HG02759 (cell line): ENCODE data around the gene PCGF2.
"Not testable (repeated sequence)": the region's sequence is repeated elsewhere in the genome, so short reads cannot be mapped to it uniquely, and the experiment has no call there.

ENCODE experiments used
- ATAC-seq: cut with Tn5 transposase; IDR thresholded peaks from one replicate; pipeline ENCODE4 v1.9.1; 2021; ENCODE audit warnings: mild to moderate bottlenecking, moderate library complexity; ENCODE audit not compliant: unreplicated experiment

The PCGF2 gene

GRCh38 chr17:38738007-38738662 lies 10.0 kb downstream of the PCGF2 start:
- ATAC-seq = no peak

DNA sequence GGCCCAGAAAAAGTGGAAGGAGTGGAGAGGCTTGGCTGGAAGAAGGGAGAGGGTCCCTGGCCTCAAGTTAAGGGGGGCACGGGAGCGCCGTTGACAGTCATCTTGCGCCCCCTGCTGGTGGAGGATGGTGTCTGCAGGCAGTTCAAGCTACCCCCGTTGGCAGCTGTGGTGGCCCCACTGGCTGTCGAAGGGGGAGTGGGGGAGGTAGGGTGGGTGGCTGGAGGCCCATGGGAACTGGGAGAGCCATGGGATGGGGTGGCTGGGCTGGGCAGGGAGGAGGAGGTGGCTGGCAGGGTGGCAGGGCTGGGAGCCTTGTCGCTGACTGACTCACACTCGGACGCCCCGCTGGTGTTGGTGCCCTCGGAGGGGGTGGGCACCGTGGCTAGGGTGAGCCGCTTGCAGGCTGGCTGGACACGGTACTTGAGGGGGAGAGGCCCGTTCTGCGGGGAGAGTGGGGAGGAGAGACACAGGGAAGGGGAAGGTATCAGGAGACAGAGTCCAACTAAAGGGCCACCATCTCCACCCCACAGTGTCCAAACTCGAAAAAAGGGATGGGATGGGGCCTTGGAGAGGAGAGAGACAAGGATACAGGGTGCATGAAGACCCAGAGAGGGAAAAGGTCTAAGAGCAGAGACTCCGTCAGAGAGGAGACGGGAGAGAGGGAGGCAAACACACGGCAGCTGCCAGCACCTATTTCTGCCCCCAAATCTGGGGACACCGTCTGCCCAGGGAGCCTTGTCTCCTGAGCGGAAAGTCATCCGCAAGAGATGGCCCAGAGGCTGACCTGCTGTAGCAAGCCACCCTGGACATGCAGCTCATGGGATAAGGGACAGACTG lies 12.8 kb downstream of the PCGF2 start:
- no peak for ATAC-seq

- ATAC-seq = no peak
Observed at GRCh38 chr17:38733982-38734973, 13.9 kb downstream of the PCGF2 start.

- no peak for ATAC-seq
Observed at GRCh38 chr17:38733282-38733981, 14.7 kb downstream of the PCGF2 start.

DNA sequence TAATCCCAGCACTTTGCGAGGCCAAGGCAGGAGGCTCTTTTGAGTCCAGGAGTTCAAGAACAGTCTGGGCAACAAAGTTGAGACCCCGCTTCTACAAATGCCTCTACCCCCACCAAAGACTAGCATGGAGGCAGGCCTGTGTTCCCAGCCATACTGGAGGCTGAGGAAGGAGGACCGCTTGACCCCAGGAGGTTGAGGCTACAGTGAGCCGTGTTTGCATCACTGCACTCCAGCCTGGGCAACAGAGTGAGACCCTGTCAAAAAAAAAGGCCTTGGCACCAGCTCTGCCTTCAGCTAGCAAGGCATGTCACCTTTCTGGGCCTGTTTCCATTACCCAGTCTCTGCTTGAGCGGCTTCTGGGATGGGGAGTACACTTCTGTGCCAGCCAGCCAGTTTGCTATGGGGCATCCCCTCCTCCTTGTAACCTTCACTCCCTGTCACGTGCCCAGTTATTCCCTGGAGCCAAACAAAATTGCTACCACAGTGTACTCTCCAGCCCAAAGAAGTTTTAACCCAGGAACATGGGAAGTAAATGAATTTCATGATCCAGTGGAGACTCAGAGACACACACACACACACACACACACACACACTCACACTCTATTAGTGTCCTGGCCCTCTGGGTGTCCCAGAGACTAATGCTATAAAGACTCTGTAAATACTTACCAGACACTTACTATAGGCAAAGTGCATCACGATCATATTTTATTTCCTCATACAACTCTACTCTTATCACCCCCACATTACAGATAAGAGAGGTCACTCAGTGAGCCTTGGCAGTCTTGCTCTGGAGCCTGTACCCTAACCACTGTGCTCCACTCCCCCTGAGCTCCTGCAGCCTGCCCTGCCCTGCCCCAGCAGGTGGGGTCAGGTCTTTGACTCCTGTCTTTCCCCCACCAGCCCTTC lies 15.5 kb downstream of the PCGF2 start:
- no peak for ATAC-seq

DNA sequence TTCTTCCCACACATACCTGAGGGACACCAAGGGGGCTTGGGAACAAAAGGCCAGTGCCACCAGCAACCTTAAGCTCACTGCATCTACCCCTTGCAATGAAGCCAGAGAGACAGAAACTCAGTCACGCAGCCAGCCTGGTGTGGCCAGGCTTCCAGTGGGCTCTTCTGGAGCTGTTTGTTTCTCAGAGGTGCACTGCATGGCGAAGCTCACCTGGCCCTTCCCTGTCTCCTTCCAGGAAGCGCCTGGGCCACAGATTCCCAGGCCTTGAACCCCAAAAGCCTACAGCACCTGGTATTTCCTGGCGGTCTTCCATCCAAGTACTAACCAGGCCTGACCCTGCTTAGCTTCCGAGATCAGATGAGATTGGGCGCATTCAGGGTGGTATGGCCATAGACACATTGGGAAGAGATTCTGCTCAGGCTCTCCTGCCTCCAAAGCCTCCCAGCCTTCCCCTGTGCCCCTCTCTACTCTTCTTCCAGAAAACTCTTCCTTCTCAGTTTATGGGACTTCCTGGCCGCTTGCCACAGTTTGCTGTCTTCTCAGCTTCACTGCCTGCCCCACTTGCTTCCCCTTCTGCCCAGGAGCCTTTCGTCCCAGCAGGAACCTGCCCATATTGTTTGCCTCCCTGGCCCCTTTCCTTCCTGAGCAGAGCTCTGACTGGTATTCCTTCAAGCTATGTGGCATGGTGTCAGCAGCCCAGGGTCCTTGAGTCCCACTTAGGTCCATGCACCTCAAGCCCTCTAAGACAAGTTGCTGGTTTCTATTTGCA lies 16.4 kb downstream of the PCGF2 start:
- ATAC-seq = no peak

DNA sequence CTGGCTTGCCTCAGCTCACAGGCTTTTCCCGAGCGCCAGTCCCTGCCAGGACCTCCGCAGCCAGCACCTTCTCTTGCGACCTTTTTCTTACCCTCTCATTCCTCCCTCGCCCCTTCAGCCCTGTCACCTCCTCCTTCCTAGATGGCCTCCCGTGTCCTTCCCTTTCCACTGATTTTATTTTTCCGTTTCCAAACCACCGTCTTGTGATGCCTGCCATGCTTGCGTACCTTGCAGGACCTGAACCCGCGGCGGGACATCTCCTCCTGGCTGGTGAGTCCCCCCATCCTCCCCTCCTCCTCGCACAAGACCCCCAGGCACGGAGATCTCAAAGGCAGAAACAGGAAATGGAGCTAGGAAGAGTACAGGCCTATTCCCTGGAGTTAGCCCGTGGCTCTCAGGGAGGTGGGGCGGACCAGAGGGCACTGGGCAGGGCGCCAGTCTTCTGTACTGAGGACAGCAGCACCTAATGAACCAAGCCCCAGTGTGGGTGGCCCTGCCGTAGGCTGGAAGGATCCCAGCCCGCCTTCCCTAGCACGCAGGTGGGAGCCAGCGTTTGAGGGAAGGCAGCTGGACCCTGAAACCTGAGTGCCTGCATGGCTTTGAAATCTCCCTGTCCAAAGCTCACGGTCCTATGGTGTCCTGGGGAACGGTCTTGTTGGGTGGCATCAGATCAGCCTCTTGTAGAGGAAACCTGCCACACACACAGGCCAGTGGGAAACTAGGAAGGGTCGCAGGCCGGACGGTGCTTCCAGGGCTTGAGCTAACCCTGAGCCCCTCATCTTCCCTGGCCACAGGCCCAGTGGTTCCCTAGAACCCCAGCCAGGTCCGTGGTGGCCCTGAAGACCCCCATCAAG lies 17.4 kb downstream of the PCGF2 start:
- ATAC-seq = no peak

- peak; percentile 86 for ATAC-seq
Observed at GRCh38 chr17:38729886-38730525, 18.1 kb downstream of the PCGF2 start, which contains the start of gene CISD3. Gene CISD3 (plus strand): TSS chr17:38730341. CDS start chr17:38730359, 18 bp downstream.

DNA sequence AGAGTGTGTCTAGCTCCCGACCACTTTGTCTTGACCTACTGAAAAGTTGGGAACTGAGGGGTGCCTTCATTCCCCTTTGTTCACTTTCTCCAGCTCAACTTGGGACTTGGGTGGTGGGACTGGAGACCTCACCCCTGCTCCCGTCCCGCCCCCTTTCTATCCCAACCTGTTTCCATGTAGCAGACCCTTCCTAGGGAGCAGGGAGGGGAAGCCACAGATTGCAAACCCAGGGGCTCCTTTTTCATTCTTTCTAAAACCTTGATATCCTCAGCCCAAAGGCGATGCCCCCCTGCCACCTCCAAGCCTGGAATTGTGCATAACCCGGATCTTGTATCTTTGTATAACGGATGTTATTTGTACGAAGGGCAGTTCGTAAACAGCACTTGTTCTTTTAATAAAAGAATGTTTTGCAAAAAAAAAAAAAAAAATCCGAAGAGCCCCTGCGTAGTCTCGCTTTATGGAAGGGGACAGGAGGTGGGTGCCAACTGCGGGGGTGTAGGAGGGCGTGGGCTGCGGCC lies 18.7 kb downstream of the PCGF2 start:
- no peak for ATAC-seq

DNA sequence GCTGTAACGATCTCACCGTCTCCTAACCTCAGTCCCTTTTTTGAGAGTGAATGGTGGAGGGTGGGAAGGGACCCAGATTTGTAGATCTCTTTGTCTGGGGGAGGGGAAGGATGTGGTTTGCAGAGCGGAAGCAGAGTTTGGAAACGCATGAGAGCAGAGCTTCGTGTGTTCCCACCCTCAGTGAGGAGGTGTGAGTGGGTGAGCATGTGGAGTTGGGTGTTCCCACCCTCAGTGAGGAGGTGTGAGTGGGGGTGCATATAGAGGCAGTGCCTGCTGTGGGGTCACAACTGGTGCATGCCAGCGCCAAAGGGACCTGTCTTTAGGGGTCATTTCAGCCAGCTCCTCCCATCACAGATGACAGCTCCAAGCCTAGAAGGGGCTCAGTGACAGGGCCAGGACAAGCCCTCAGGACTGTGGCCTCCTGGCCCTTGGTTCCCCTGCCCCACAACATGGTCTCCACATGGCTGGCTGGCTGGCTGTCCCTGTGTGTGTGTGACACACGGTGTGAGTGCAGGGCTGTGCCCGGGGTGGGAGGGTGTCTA lies 19.8 kb downstream of the PCGF2 start:
- ATAC-seq = no peak

GRCh38 chr17:38727736-38728135 lies 20.4 kb downstream of the PCGF2 start:
- no peak for ATAC-seq

DNA sequence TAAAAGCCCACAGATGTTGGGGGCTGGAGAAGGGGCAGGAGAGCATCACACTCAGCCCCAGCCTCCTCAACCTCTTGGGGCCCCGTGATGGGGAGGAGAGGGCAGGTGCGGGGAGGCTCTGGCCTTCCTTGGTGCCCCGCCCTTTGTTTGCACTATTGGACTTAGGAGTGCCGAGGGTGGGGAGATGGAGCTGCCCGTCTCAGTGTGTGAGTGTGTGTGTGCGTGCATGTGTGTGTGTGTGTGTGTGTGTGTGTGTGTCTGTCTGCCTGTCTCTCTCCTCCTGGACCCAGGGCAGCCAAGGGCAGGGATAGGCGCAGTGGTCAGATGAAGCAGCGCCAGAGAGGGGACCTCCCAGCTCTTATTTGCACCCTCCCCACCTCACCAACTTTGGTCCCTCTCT lies 22.0 kb downstream of the PCGF2 start:
- ATAC-seq = not testable (repeated sequence)

GRCh38 chr17:38725066-38725465 lies 23.1 kb downstream of the PCGF2 start:
- ATAC-seq = no peak

DNA sequence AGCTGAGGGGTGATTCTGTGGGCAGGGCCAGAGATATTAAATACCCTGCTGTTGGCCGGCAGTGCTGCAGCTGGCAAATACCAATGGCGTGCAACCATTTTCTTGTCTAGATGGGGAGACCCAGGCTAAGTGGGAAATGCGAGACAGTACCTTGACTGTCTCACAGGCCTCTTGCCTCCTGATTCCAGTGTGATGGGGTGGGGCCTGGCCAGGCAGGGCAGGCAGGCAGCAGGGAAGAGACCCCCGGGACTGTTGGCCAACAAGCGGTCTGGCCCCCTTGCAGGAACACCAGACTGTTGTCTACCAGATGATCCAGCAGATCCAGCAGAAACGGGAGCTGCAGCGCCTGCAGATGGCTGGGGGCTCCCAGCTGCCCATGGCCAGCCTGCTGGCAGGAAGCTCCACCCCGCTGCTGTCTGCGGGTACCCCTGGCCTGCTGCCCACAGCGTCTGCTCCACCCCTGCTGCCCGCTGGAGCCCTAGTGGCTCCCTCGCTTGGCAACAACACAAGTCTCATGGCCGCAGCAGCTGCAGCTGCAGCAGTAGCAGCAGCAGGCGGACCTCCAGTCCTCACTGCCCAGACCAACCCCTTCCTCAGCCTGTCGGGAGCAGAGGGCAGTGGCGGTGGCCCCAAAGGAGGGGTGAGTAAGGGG lies 23.7 kb downstream of the PCGF2 start:
- no peak for ATAC-seq

- no peak for ATAC-seq
Observed at GRCh38 chr17:38721802-38722201, 26.3 kb downstream of the PCGF2 start.

- ATAC-seq = no peak
Observed at GRCh38 chr17:38720941-38721340, 27.2 kb downstream of the PCGF2 start.
